GM21381 (cell line): Measurements from ENCODE around the gene ABAT.
"Not testable (repeated sequence)": the region's sequence is repeated elsewhere in the genome, so short reads cannot be mapped to it uniquely, and the experiment has no call there.

Experiments used
- ATAC-seq: cut with Tn5 transposase; IDR thresholded peaks from one replicate; pipeline ENCODE4 v1.9.1; 2021; ENCODE audit warnings: mild to moderate bottlenecking, moderate library complexity; ENCODE audit not compliant: unreplicated experiment

Gene ABAT

DNA sequence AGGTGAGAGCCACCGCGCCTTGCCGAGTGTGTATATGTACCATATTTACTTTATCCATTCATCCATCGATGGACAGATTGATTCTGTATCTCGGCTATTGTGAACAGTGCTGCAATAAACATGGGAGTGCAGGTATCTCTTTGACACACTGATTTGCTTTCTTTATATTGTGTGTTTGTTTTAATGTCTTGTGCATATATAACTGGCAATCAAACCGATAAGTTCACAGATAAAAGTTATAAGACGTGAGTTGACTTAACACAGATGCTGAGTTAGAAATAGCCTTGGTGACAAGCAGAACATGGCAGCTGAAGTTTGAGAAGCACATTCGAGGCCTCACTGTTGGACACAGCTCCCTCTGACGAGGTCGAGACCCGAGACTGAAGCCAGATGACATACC, 99.8 kb downstream of the ABAT start:
- ATAC-seq = no peak

DNA sequence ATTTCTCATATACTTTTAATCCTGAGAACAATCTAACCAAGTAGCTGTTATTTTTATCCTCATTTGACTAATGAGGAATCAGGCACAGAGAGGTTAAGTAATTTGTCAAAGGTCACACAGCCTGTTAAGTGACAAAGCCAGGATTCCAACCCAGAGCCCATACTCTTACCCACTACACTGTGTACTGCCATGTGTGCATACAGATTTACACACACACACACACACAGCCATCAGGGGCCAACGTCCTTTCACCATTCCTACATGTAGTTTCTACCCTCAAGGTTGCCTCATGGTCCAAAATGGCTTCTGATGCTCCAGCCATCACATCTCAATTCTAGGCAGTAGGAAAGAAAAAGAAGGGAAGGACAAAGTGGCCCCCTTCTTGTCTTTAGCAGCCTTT, 100.9 kb downstream of the ABAT start:
- ATAC-seq = no peak

DNA sequence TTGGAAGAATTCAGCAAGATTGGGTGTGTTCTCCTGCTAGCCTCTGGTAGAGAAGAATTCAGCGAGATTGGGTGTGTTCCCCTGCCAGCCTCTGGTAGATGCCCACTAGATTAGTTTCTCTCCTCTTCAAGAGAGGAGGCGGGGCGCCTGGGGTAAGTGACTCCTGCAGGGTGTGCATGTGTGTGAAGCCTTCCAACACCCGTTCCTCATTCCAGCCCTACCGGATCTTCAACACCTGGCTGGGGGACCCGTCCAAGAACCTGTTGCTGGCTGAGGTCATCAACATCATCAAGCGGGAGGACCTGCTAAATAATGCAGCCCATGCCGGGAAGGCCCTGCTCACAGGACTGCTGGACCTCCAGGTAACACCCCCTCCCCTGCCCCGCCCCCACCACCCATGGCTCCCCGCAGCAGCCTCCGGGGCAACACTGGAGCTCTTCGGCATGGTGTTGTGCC, 101.7 kb downstream of the ABAT start:
- no peak for ATAC-seq

- ATAC-seq = no peak
Measured at GRCh38 chr16:8777217-8777616, 102.8 kb downstream of the ABAT start.

- no peak for ATAC-seq
Measured at GRCh38 chr16:8781797-8782196, 107.4 kb downstream of the ABAT start.

GRCh38 chr16:8782673-8783072, 108.3 kb downstream of the ABAT start:
- no peak for ATAC-seq

DNA sequence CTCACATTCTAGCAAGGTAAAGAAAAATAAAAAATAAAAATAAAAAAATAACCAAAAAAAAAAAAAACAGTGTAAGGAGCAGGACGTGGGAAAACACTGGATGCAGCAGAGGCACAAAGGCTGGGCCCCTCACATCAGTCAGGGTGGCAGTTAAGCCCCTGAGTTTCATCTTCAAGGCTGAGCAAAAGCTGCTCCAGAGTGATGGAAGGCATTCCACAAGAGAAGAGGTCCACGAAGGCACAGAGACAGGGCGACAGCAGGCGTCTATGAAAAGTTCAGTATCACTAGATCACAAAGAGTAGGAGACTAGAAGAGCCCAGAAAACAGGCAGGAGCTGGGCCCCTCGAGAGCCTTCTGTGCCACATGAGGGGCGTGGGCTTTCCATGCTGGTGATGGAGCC, 111.0 kb downstream of the ABAT start:
- ATAC-seq = no peak

DNA sequence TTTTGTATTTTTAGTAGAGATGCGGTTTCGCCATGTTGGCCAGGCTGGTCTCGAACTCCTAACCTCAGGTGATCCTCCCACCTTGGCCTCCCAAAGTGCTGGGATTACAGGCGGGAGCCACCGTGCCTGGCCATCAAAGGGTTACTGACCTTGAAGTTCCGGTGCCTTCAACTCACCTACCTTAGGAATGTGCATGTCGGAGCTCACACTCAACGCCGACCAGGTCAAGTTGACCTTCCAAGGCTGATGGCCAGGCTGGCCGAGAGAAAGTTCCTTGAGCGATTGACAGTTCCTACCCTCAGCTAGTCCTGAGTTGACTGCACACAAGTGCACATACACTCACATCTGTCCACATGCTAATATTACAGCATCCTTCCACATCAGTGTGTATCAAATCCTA, 111.9 kb downstream of the ABAT start:
- not testable (repeated sequence) for ATAC-seq

GRCh38 chr16:8788578-8789172, 114.3 kb downstream of the ABAT start:
- ATAC-seq = no peak

DNA sequence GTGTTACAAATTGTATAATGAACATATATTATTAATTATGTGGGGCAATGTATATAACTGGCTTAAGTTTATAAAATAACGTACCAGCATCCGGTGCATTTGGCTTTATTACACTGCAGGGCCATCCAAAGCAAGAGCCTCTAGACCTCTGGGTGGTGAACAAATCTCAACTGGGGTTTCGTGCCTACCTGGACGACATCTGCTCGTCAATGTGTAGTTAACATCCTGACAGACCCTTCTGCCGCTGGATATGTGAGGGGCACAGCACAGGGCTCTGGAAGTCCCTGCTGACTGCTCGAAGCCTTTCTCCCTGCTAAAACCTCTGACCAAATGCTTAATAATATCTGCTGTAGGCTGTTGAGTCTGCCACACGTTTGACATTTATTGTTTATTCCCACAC, 120.7 kb downstream of the ABAT start:
- ATAC-seq = no peak

- no peak for ATAC-seq
Measured at GRCh38 chr16:8795818-8796217, 121.4 kb downstream of the ABAT start.

GRCh38 chr16:8796469-8797363, 122.3 kb downstream of the ABAT start:
- no peak for ATAC-seq

- ATAC-seq = peak; percentile 95
Measured at GRCh38 chr16:8797364-8798173, 123.2 kb downstream of the ABAT start, which contains the start of the genes PMM2 and TMEM186. TSS of gene PMM2 (plus strand) at chr16:8797839. CDS start at chr16:8797883, 44 bp downstream. TSS of gene TMEM186 (minus strand) at chr16:8797639. CDS start at chr16:8797614, 25 bp downstream.

- no peak for ATAC-seq
Measured at GRCh38 chr16:8798174-8798527, 123.7 kb downstream of the ABAT start.

GRCh38 chr16:8798535-8799157, 124.2 kb downstream of the ABAT start:
- ATAC-seq = no peak

- ATAC-seq = no peak
Measured at GRCh38 chr16:8801701-8802100, 127.3 kb downstream of the ABAT start.

DNA sequence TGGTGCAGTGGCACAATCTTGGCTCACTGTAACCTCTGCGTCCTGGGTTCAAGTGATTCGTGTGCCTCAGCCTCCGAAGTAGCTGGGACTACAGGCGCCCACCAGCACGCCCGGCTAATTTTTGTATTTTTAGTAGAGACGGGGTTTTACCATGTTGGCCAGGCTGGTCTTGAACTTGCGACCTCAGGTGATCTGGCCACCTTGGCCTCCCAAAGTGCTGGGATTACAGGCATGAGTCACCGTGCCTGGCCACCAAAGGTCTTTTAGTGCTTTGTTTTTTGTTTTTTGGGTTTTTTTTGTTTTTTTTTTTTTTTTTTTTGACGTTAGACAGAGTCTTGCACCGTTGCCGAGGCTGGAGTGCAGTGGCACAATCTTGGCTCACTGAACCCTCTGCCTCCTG, 129.3 kb downstream of the ABAT start:
- ATAC-seq = not testable (repeated sequence)

DNA sequence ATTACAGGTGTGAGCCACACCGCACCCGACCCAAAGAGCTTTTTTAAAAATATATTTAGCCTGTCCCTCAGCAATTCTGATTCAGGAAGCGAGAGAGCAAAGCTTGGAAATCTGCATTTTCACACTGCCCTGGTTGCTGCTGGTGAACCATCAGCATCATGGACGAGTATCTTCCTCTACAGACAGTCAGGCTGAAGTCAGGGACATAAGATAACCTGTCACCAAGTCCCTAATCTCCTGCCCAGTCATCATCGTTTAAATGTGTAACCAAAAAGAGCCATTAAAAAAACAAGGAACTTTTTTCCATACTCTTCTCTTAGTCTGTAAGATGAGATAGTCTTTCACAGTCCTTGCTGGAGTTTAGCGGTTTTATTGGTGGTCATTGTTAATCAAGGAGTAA, 129.9 kb downstream of the ABAT start:
- no peak for ATAC-seq

GRCh38 chr16:8806272-8806983, 132.0 kb downstream of the ABAT start:
- ATAC-seq = no peak

- ATAC-seq = no peak
Measured at GRCh38 chr16:8807189-8807588, 132.8 kb downstream of the ABAT start.
